Fibroblast of gingiva (primary cell): ENCODE data around the gene WIF1.

Experiments used
- DNase-seq: peaks from one replicate; pipeline ENCODE4 v3.0.0-alpha.2; 2011; ENCODE audit warnings: low read depth

WIF1 gene, protein sequence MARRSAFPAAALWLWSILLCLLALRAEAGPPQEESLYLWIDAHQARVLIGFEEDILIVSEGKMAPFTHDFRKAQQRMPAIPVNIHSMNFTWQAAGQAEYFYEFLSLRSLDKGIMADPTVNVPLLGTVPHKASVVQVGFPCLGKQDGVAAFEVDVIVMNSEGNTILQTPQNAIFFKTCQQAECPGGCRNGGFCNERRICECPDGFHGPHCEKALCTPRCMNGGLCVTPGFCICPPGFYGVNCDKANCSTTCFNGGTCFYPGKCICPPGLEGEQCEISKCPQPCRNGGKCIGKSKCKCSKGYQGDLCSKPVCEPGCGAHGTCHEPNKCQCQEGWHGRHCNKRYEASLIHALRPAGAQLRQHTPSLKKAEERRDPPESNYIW

DNA sequence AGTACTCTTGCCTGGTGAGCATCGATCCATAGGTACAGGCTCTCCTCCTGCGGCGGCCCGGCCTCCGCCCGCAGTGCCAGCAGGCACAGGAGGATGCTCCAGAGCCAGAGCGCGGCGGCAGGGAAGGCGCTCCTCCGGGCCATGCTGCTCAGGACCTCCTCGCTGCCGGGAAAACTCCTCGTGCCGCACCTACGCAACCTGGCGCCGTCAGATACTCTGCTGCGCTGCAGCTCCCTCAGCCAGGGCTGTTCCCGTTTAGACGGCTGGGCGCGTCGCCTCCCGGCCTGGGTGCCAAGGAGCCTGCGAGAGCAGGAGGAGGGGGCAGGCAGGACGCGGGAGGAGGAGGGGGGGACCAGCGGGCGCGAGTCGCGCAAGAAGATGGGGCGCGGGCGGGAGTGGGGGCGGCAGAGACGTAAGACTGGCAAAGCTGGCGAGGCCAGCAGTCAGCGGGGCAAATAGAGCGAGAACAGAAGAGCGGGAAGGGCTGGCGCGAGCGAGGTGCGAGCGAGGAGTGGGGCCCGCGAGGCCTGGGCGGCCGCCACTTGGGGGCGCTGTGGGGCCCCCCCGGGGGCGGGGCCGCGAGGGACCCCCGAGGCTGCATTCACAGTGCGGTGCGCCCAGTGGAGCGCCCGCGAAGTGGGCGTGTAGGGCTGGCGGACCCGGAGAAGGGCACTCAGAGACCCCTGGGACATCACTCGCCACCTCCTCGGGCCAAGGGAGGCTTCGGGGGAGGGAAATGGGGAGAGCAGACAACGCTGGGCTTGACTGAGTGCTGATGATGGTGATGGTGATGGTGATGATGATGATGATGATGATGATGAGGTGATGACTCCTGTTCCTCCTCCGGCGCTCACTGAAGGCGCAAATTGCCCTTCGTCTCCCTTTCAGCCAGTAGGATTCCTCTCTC is at the start of gene WIF1:
WIF1 (minus strand) TSS at position 257 of the 907 bp plus-strand sequence; CDS start at position 143, 114 bp downstream.
- DNase-seq = no peak

DNA sequence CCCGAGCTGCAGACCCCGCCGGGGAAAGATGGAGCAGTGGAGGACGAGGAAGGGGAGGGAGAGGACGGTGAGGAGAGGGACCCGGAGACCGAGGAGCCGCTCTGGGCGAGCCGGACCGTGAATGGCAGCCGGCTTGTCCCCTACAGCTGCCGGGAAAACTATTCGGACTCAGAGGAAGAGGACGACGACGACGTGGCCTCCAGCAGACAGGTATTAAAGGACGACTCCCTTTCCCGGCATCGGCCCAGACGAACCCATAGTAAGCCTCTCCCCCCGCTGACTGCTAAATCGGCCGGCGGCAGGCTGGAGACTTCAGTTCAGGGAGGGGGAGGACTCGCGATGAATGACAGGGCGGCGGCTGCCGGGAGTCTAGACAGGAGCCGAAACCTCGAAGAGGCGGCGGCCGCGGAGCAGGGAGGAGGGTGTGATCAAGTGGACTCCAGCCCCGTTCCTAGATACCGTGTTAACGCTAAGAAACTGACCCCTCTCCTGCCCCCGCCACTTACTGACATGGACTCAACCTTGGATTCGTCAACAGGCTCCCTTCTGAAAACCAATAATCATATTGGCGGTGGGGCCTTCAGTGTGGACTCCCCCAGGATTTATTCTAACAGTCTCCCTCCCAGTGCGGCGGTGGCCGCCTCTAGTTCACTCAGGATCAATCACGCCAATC is 49.2 kb upstream of the WIF1 start:
- DNase-seq = peak; percentile 34

DNA sequence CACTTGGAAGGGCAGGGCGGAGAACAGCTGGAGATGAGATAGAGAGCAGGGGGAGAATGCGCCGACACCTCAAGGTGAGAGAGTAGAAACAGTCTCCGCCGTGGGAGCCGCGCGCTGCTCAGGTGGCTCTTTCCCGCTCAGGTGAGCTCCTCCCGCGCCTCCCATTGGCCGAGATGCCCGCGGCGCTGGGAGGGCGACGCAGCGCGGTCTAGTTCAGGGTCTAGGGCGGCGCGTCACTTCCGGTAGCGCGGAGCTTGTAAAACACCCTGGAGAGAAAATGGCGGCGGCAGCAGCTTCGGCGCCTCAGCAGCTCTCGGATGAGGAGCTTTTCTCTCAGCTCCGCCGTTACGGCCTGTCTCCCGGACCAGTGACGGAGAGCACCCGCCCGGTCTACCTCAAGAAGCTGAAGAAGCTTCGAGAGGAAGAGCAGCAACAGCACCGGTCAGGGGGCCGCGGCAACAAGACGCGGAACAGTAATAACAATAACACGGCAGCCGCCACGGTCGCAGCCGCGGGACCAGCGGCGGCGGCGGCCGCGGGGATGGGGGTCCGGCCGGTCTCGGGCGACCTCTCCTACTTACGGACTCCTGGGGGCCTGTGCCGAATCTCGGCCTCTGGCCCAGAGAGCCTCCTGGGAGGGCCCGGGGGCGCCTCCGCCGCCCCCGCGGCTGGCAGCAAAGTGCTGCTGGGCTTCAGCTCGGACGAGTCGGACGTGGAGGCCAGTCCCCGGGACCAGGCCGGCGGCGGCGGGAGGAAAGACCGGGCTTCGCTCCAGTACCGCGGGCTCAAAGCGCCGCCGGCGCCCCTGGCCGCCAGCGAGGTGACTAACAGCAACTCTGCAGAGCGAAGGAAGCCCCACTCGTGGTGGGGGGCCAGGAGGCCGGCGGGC is 48.5 kb upstream of the WIF1 start, which contains the start of gene LEMD3:
LEMD3 (plus strand) TSS at position 264 of the 889 bp plus-strand sequence; CDS start at position 278, 14 bp downstream.
- peak; percentile 81 for DNase-seq

DNA sequence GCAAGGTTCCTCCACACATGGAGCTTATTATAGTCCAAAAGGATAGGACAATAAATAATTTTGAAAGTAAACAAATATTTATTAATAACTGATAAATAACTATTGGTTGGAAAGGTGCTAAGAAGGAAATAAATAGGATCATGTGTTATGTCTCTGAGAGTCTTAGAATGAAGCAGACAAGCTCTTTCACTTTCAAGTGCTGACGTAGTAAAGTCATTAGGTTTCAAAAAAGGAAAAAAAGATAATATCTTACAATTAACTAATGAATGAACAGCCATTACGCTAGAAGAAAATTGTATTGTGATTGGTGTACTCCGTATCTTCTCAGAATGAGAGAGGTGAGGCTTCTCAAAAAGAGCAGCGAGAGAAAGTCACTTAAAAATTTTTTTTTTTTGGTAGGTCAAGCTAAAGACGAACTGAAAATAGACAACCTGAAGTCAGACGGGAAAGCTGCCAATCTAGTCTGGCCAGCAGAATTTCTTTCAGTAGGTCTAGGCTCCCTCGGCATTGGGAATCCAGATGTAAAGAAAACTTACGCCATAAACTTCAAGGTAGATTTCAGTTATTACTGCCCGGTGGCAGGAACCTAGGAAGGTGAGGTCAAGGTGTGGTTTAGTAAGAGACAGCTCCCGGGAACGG is 47.7 kb upstream of the WIF1 start:
- DNase-seq = no peak

DNA sequence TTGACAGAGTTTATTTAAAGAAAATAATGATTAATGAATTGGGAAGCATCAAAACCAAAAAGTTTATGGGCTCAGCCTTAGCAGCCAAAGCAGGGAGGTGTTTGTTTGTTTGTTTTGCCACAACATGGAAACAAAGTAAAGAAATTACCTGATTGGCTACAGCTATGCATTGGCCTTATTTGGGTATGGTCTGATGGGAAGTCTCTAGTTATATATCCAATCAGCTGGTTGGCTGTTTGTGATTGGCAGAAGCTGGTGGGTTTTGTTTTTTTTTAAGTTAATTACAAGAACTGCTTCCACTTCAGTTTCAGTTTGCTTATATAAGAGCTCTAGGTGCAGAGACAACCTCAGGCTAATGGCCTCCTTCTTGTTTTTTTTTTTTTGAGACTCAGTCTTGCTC is 43.7 kb upstream of the WIF1 start:
- DNase-seq = no peak

DNA sequence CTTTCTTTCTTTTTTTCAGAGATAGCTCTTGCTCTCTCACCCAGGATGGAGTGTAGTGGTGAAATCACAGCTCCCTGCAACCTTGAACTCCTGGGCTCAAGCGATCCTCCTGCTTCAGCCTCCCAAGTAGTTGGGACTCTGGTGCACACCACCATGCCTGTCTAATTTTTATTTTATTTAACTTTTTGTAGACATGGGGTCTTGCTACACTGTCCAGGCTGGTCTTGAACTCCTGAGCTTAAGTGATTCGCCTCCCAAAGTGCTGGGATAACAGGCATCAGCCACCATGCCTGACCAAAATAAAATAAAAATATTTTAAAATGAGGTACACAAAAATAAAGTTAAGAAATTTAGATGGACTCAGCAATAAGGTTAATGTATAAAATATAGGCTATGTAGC is 43.1 kb upstream of the WIF1 start:
- DNase-seq = no peak

DNA sequence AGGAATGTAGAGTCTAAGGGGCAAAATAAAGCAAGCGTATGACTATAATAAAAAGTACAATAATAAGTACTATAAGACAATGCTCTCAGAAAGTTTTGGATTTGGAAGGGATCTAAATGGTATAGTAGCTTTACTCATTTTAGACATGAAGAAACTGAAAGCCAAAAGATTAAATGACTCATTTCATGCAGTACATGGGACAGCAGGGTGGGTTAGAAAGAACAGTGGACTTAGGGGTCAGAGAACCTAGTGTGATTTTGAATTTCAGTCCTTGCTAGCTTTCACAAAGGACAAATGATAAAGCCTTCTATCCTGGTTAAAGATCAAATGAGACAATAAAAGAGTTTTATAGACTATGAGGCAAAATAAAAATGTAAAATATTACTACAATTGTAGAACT is 41.5 kb upstream of the WIF1 start:
- no peak for DNase-seq

DNA sequence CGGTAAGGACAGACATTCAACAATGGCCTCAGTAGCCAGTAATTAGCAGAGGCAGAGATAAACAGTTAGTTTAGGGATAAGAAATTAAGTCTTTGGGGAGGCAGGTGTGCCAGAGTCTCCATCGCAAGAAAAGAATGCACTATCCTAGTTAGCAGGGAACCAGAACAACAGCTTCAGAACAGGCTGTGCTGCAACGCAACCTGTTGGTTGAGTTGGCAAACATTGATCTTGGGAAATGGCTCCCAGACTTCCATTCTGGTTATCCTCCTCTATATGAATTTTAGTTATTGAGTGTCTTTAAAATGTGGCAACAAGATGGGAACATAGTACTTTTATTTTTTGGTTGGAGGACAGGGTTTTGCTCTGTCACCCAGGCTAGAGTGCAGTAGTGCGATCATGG is 36.0 kb upstream of the WIF1 start:
- no peak for DNase-seq

DNA sequence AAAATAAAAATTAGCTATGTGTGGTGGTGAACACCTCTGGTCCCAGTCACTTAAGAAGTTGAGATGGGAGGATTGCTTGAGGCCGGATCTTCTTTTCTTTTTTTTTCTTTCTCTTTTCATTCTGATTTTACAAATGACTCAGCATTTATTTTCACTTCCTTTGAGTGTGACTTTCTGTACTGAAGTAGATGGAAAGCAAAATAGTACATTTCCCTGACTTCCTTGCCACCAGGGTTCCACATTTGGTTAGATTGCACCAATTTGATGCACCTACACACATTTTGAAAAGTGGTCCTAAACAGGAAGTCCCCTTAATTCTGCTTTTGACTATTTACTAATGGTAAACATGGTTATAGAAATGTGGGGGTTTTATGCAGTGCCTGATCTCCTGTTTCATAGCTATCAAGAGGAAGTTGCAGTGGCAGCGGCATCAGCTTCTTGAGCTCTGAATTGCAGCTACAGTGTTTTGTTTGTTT is 35.3 kb upstream of the WIF1 start:
- DNase-seq = no peak

DNA sequence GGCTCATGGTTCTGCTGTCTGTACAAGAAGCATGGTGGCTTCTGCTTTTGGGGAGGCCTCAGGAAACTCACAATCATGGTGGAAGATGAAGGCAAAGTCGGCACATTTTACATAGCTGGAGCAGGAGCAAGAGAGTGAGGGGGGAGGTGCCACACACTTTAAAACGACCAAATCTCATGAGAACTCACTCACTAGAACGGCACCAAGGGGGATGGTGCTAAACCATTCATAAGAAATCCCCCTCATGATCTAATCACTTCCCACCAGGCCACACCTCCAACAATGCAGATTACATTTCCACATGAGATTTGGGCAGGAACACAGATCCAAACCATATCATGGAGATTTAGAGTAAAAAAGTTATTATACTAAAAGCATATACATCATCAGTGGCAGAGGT is 34.7 kb upstream of the WIF1 start:
- no peak for DNase-seq

DNA sequence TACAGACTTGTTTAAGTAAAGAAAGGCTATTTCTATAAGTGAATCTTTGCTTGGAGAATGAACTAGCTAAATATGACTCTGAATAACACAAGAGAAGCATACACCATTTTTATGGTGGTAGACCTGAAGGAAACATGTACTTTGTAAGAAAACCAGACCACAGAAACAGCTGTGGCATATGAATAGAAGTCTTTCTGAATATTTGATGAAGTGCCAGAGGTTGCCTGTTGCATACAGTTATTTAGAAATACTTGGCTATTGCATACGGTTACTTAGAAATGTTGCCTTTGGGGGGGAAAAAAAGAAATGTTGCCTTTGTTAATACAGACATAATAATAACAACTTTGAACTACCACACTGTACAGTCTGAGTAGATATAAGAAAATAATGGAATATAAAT is 31.5 kb upstream of the WIF1 start:
- DNase-seq = peak; percentile 62

DNA sequence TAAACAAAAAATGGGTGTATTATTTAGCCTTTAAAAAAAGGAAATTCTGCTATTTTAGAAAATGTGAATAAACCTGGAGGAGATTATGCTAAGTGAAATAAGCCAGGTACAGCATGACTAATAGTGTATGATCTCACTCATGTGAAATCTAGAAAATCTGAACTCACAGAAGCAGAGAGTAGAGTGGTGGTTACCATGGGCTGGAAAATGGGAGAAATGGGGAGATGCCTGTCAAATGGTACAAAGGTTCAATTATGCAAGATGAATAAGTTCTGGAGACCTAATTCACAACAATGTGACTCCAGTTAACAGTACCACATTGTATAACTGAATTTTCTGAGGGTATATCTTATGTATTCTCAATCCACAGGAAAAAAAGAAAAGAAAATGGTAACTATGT is 30.9 kb upstream of the WIF1 start:
- no peak for DNase-seq

DNA sequence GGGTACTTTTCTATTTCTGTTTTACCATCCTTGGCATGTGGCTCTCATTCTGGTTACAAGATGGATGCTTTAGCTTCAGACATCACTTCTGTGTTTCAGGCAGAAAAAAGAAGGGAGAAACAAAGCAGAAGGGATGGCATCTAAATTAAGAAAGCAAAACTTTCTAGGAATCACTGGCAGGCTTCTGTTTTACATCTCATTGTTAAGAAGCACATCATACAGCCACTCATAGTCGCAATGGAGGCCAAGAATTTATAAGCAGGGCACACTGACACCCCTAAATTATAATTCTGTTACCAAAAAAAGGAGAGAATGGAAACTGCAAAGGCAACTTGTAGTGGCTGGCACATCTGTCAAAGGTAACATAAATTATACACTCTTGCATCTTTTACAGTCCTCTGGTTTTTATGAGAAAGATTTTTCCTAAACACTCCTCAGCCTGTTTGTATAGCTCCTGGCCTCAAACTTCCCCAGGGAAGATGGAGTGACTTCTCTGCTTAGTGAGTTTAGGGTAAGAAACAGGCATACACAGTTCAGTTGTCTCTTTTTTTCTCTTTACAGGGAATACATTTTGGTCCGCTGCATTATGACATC is 26.3 kb upstream of the WIF1 start:
- no peak for DNase-seq

DNA sequence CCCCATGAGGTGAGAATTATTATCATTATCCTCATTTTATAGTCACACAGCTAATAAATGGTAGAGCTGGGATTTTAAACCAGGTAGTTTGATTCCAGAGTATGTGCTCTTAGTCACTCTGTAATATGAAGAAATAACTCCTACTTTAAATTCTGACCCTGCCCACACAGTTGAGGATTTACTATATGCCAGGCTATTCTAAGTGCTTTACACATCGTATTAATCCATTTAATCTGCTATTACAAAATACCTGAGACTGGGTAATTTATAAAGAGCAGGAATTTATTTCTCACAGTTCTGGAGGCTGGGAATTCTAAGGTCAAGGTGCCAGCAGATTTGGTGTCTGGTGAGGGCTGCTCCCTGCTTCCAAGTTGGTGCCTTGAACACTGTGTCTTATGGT is 19.6 kb upstream of the WIF1 start:
- no peak for DNase-seq

DNA sequence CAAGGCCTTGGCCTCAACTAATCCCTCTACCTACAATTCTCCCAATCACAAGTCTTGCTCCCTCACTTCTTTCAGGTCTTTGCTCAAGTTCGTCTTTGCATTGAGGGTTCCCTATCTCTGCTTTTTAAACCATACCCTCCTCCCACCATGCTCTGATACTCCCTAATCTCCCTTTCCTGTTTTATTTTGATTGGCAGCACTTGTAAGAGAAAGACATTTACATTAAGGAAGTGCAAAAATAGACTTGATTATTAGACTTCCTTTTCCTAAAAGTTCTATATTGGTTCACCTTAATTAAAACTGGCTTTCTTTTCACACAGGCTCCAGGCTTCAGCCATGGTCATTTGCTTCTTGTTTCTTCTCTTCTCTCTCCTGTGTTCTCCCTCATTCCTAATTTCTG is 18.3 kb upstream of the WIF1 start:
- DNase-seq = no peak

DNA sequence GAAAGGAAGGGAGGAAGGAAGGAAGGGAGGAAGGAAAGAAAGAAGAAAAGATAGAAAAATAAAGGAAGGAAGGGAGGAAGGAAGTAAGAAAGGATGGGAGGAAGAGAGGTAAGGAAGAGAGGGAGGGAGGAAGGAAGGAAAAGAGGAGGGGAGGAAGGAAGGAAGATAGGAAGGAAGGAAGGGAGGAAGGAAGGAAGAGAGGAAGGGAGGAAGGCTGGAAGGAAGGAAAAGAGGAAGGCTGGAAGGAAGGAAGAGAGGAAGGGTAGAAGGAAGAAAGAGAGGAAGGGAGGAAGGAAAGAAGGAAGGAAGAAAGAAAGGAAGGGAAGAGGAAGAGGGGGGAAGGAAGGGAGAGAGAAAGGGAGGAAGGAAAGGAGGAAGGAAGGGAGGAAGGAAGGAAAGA is 12.8 kb upstream of the WIF1 start:
- DNase-seq = no peak

DNA sequence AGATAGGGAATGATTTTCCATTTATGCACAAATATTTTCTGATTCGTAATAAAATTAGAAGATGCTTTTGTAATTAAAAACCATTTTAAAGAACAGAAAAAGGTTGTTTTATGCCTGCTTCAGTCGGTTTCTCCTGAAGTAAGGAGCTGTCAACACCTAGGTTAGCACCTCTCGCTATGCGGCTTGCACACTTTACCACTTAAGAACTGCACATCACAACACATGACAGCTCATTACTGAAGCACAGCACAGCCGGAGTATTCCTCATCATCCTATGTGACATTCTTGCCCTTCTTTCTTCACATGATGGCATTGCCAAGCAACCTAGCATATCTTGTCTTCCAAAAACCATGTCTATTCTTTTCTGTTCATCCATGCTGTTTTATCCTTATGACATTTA is 5.4 kb upstream of the WIF1 start:
- no peak for DNase-seq

DNA sequence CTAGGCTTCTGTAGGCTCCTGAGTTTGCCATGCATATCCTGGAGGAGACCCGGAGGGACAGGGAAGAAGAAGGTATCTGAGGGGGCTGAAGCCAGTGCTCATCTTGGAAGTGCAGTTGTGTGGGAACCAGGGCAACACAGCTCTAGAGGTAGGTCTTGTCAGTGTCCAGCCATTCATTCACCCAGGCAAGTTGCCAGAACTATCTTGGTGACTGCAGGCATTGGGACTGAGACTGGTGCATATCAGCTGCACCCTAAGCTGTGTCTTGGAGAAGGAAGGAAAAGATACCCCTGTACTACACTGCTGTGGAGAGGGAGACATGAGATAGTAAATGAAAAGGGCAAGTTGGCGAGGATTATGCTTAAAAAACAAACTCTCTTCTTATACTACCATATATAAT is 4.9 kb upstream of the WIF1 start:
- no peak for DNase-seq

DNA sequence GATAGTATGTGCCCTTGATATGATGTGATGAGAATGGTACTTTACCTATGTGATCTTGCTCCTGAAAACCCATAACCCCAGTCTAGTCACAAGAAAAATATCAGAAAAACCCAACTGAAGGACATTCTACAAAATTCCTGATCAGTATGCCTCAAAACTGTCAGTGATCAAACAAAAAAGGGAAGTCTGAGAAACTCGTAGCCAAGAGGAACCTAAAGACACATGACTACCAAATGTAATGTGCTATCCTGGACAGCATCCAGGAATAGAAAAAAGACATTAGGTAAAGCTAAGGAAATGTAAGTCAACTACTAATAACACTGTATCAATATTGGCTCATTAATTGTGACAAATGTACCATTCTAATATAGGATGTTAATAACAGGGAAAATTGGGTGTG is 4.1 kb upstream of the WIF1 start:
- no peak for DNase-seq

DNA sequence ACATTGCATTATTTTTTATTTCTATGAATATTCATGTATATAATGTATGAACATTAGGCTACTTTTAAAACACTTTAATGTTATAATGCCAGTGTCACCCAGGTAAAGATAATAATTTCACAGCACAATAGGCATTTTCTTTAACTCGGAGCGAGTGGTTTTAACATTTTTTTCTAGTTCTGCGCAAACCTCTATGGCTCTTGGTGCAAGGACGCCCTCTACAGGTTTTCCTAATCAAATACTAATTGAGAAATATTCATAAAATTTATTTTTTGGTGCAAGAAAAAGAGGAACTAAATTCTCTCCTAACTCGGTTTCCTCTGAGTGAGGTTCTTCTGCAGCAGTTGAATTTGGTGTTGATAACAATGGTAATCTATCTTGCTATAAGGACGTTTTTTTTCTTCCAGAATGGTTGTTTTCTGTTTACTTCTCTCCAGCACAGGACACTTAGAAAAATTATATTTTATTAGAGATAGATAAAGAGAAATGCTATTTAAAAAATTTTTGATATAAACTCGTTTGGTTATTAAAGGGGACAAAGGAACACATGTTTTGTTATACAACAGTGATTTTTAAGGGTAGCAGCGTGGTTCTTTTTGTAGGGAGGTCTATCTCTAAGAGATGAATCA is 2.4 kb upstream of the WIF1 start:
- DNase-seq = peak; percentile 9
